ENCODE results near the gene MEPCE.
A peak's percentile ranks its signal among the peaks of the same experiment; 100 is the strongest.

The MEPCE gene

GRCh38 chr7:100428199-100428966 is 1.2 kb upstream of the MEPCE start, which contains the start of gene ZCWPW1:
Gene ZCWPW1 (minus strand): TSS chr7:100428703. CDS start chr7:100420649, 8,054 bp downstream.
- CTCF ChIA-PET = no interaction called here
- DNase-seq (ENCODE audit: low spot score) = peak; percentile 96
- peak within 1 kb of the TSS; percentile 95 for H3K27ac ChIP-seq
- POLR2A ChIA-PET (ENCODE audit: low non-redundant PET) = interaction anchor here (0.5 to 1.2 kb wide), 7 partner anchors 9 to 1005 kb away, joined by 3 to 7 read pairs (median 3); partner anchors contain the start of genes AP4M1 and MCM7
- no peak for TF ChIP-seq CTCF (conservative IDR thresholded peaks at IDR 0.05; ENCODE audit: low read depth)

- TF ChIP-seq CTCF (conservative IDR thresholded peaks at IDR 0.05; ENCODE audit: low read depth) = no peak
Measured at GRCh38 chr7:100428967-100429636, 529 bp upstream of the MEPCE start.

GRCh38 chr7:100430493-100431285 is 1.1 kb downstream of the MEPCE start:
- POLR2A ChIA-PET (ENCODE audit: low non-redundant PET) = no interaction called here
- TF ChIP-seq CTCF (conservative IDR thresholded peaks at IDR 0.05; ENCODE audit: low read depth) = no peak
- CTCF ChIA-PET = interaction anchor here (0.6 to 1.1 kb wide), 3 partner anchors 20 to 131 kb away, joined by 3 to 6 read pairs (median 3); no protein-coding TSS in a partner anchor
- H3K27ac ChIP-seq = peak overlapping the region; percentile 95
- DNase-seq (ENCODE audit: low spot score) = no peak

More at GRCh38 chr7:100428967-100429636, 529 bp upstream of the MEPCE start:
- CTCF ChIA-PET = interaction anchor here (0.7 to 1.1 kb wide), 2 partner anchors 22 to 134 kb away, joined by 5 to 6 read pairs; no protein-coding TSS in a partner anchor
- POLR2A ChIA-PET (ENCODE audit: low non-redundant PET) = interaction anchor here (0.5 to 1.3 kb wide), 11 partner anchors 10 to 1006 kb away, joined by 3 to 7 read pairs (median 3); partner anchors contain the start of genes AP4M1 and MCM7
- DNase-seq (ENCODE audit: low spot score) = peak; percentile 99
- peak overlapping the region; percentile 95 for H3K27ac ChIP-seq

- H3K27ac ChIP-seq = peak overlapping the region; percentile 95
- POLR2A ChIA-PET (ENCODE audit: low non-redundant PET) = no interaction called here
- no peak for TF ChIP-seq CTCF (conservative IDR thresholded peaks at IDR 0.05; ENCODE audit: low read depth)
- CTCF ChIA-PET = no interaction called here
- DNase-seq (ENCODE audit: low spot score) = no peak
Measured at GRCh38 chr7:100431286-100431735, 1.7 kb downstream of the MEPCE start.

- POLR2A ChIA-PET (ENCODE audit: low non-redundant PET) = no interaction called here
- no peak for DNase-seq (ENCODE audit: low spot score)
- no peak for TF ChIP-seq CTCF (conservative IDR thresholded peaks at IDR 0.05; ENCODE audit: low read depth)
- CTCF ChIA-PET = no interaction called here
- H3K27ac ChIP-seq = peak overlapping the region; percentile 95
Measured at GRCh38 chr7:100432053-100432452, 2.4 kb downstream of the MEPCE start.

Data from RWPE1 (cell line).